ENCODE results near the gene ETS2.

Gene ETS2

GRCh38 chr21:38800924-38801744 lies 4.6 kb upstream of the ETS2 start:
- no peak for DNase-seq (ENCODE audit: low read depth in 2 of 2)

- DNase-seq (ENCODE audit: low read depth in 2 of 2), result no peak
These were observed 3.4 kb upstream of the ETS2 start for GRCh38 chr21:38802050-38803026.

GRCh38 chr21:38803075-38803660 lies 2.6 kb upstream of the ETS2 start:
- DNase-seq (ENCODE audit: low read depth in 2 of 2), result no peak

DNA sequence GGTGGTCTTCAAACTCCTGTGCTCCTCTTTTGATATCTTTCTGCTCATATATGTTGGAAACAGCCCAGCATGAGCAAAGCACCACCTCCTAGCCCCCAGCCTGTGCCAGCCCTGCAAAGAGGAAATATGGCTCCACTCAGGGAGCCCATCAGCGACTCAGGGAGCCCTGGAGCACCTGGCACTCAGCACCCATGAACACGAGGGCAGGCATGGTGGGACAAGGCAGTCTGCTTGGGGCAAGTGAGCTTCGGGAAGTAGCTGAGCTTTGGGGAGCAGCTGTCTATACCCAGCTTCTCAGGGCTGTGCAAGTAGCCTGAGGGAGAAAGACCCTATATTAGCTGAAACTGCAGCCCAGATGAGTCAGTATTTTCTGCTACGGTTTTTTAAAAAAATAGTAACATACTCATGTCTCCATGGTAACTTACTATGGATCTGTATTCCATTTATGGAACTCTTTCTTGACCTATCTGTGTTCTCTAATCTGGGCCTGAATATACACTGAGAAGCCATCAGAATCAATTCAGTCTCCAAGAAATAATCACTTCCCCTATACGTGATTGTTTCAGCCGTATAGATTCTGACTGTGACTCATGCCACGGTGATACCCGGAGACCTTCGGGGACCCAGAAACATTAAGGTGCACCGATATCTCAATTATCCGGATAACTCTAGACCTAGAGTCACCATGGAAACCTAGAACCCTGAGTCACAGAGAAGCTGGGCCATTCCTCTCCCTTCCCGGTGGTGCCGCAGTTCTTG lies 1.5 kb upstream of the ETS2 start:
- DNase-seq (ENCODE audit: low read depth in 2 of 2), result no peak

GRCh38 chr21:38804789-38805327 lies 871 bp upstream of the ETS2 start:
- DNase-seq (ENCODE audit: low read depth in 2 of 2), result peak in 1 of 2 donors; percentile 25

DNA sequence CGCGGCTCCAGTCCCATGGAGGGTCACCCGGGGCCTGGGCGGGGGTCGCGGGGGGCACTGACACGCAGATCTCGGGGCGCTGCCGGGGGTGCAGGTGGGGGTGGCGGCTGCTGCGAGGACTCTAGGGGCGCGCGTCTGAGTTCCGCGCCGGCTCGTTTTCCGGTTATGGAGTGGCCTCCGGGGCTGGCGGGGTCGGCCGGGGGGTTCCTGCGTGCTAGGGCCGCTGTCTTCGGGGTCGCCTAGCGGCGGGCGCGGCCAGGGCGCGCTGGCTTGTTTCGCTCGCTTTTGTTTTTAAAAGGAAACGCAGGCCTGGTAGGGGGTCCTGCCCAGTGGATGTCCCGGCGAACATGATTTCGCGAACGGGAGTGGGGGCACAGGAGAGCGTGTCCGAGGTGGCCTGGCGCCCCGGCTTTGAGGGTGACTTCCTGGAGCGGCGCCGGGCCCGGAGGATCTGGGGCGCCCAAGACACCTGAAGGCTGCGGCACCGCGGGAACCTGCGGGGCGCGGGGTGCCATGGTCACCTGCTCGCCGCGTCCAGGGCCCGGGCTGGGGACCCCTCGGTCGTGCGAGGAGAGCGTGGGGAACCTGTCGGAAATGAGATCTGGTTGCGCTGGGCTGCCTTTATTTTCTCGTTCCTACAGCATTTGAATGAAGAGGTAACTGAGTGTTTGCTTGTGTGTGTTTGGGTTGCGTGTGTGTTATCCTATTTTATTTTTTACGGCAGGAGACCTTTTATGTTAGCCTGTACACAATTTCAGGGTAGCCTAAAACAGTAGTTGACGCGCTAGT lies 618 bp downstream of the ETS2 start:
- DNase-seq (ENCODE audit: low read depth in 2 of 2), result peak; percentile 11 to 27

DNA sequence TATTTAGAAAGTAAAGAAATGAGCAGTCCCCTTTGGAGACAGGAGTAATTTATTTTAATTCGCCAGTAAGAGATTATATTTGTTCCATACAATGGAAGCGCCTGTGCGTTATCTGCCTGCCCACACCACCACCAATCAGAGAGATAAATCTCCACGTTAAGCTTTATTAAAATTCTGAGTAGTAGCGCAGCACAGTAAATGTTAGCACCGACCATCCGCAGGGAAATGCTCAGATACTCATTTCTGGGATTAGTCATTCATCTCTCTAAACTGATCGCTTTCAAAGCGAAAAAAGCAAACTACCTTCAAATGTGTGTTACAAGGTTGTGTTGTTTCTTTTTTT lies 1.2 kb downstream of the ETS2 start:
- no peak for DNase-seq (ENCODE audit: low read depth in 2 of 2)

GRCh38 chr21:38807441-38807871 lies 1.7 kb downstream of the ETS2 start:
- no peak for DNase-seq (ENCODE audit: low read depth in 2 of 2)

DNA sequence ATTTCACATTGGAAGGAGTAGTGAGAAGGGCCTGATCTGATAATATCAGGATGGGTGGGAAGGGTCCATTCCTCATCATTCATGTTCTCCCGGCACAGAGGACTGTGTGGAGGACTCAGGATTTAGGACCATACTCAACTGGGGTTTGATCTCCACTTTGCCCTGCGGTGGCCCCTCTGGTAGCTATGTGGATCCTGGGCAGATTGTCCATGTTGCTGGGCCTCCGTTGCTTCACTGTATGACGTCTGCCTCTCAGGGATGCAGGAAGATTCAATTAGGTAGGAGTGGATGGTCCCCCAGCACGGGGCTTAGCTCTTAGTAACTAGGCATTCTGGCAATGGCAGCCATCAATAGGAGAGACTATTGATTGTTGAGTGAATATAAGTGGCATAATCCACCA lies 2.3 kb downstream of the ETS2 start:
- no peak for DNase-seq (ENCODE audit: low read depth in 2 of 2)

DNA sequence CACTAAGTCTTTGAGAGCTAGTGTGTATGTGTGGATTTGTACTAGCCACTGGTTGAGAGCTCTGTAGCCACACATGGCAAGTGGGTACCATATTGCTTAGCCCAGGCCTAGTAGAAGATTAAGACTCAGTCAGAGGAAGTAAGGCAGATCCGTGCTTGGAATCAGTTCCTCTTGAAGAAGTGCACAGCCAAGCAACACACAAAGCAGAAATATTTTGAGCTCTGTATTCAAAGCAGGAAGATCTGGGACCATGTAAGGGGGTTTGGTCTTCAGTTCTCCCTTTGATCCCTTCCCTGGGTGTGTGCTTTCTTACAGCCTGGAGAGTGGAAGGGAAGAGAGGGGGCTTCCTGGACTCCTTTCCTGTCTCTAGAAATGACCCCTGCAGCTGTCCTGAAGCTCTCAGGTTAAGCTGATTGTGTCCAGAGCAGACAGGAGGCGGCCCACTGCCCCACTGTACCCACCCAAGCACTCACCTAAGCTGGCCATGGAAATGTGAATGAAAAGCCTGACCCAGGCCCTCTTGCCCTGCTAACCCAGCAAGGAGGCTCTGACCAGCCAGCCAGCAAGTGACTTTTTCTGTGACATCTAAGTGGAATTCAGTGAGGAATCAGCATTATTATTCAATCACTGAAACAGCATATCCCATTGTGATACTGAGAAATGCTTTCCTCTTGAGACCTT lies 3.6 kb downstream of the ETS2 start:
- no peak for DNase-seq (ENCODE audit: low read depth in 2 of 2)

GRCh38 chr21:38810034-38810825 lies 4.5 kb downstream of the ETS2 start:
- DNase-seq (ENCODE audit: low read depth in 2 of 2), result no peak

- DNase-seq (ENCODE audit: low read depth in 2 of 2), result no peak
These were observed 5.1 kb downstream of the ETS2 start for GRCh38 chr21:38810826-38811164.

- DNase-seq (ENCODE audit: low read depth in 2 of 2), result no peak
These were observed 5.5 kb downstream of the ETS2 start for GRCh38 chr21:38811257-38811656.

- DNase-seq (ENCODE audit: low read depth in 2 of 2), result no peak
These were observed 7.4 kb downstream of the ETS2 start for GRCh38 chr21:38813143-38813542.

DNA sequence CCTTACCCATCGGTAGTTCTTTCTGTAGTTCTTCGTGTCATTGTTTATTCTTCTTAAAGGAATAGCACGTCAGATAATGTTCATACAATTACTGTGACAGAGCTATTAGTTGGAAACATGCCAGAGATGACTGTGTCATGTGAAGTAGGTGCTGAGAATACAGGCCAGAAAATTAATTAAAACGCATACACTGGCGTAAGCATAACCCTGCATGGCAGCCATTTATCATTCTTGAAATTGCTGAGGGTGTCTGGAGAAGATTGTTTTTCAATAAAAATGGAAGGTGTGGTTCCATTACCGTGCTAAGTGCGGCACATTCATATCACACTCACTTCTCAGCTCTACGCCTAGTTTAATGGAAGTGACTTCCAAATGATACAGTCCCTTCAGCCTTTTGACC lies 7.8 kb downstream of the ETS2 start:
- no peak for DNase-seq (ENCODE audit: low read depth in 2 of 2)

- no peak for DNase-seq (ENCODE audit: low read depth in 2 of 2)
These were observed 8.7 kb downstream of the ETS2 start for GRCh38 chr21:38814126-38815059.

DNA sequence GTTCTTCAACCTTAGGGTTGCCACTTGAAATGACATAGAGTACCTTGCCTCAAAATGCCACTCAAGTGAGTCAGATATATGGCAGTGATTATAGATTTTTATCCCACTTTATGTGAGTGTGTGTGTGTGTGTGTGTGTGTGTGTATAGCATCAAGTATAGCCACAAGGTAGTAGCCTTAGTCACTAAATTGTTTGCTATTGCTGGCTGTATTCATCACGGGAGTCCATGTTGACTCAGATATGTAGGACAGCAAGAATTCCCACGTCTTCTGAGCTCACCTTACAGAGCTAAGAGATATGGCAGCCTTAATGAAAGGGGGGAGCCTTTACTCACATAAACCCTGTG lies 9.3 kb downstream of the ETS2 start:
- no peak for DNase-seq (ENCODE audit: low read depth in 2 of 2)

DNA sequence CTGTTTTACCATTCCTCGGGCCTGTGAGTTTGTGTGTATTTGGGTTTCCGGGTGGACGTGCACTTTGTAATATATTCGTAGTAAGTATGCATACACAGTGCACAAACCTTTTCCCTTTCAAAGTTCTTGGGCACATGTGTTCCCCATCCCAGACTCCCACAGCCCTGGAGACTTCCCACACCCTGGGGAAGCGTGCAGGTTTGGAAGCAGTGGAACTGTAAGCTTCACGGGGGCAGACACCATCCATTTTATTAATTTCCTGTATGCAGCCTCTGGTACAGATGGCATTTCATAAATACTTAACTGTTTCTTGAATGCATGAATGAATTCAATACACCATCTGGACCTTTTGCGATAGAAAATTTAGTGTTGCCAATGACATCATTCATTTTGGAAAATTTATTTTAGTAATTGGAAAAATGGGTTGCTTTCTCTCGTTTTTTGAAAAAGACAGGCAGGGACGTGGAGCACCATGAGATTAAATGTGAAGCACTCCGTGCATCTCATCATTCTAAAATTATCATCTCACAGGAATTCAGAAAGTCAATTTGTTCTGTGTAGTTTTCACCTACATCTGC lies 10.8 kb downstream of the ETS2 start:
- no peak for DNase-seq (ENCODE audit: low read depth in 2 of 2)

All from stimulated activated CD4-positive, alpha-beta T cell treated with anti-CD3 and anti-CD28 coated beads, Interleukin-4, amount 100 ng/mL, for 48 hours (primary cell).